A673 (cell line): ENCODE data around the gene PIGL.

Source experiments
- EZH2 ChIP-seq: fragments of 200-600 bp; sonication (generic); IDR thresholded peaks from 2 replicates; pipeline ENCODE4 v1.6.1; 2017; ENCODE audit warnings: borderline replicate concordance, low read depth, mild to moderate bottlenecking, mixed read lengths, antibody characterized with exemption, low read length; ENCODE audit not compliant: poor library complexity, severe bottlenecking
- TF ChIP-seq, protein P1 (sequence below): fragments of 300-800, 200-600 bp; sonication (generic); conservative IDR thresholded peaks from 2 replicates; pipeline ENCODE4 v1.5.1; 2017; ENCODE audit warnings: low read depth, mild to moderate bottlenecking, antibody characterized with exemption, low read length, moderate library complexity, mixed read lengths

DNA sequence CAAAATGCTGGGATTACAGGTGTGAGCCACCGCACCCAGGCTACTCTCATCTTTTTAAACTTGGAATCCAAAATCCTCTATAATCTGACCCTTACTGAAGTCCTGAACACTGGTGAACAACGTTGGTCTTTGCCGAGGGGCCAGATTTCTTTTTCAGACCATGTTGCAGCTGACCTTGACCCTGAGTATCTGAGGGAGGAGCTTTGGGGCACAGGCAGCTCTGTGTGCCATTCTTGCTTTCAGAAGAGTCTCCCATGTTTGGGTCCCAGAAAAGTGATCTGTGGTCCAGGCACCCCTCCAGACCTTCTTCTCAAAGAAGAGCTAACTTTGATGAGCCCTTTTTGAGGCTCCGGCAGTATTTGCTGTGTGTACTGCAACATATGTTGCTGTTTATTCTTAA lies 85.8 kb downstream of the PIGL start:
- TF ChIP-seq EZH2 = no peak
- TF ChIP-seq, protein P1, sequence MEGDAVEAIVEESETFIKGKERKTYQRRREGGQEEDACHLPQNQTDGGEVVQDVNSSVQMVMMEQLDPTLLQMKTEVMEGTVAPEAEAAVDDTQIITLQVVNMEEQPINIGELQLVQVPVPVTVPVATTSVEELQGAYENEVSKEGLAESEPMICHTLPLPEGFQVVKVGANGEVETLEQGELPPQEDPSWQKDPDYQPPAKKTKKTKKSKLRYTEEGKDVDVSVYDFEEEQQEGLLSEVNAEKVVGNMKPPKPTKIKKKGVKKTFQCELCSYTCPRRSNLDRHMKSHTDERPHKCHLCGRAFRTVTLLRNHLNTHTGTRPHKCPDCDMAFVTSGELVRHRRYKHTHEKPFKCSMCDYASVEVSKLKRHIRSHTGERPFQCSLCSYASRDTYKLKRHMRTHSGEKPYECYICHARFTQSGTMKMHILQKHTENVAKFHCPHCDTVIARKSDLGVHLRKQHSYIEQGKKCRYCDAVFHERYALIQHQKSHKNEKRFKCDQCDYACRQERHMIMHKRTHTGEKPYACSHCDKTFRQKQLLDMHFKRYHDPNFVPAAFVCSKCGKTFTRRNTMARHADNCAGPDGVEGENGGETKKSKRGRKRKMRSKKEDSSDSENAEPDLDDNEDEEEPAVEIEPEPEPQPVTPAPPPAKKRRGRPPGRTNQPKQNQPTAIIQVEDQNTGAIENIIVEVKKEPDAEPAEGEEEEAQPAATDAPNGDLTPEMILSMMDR = no peak
